ENCODE data around the gene MEGF6. TPM values are rescaled to one million over a fixed set of nuclear protein-coding genes. Genes with fewer than 3 reads are reported as not detected.

The MEGF6 gene
- total RNA-seq, 2 donors from 2014 or later, result 83.0 to 103 TPM

GRCh38 chr1:3499611-3500010 lies 111.7 kb downstream of the MEGF6 start:
- no peaks in the 10 kb centered on the region for H3K27me3 ChIP-seq (ENCODE audit: control insufficient read depth, insufficient read depth, low read length, poor library complexity, severe bottlenecking)
- H3K27ac Mint-ChIP-seq, result no peak overlapping the region
- H3K36me3 Mint-ChIP-seq (ENCODE audit: low read depth), result no peaks in the 10 kb centered on the region
- WGBS, 2 experiments (ENCODE audit: insufficient coverage in 1 of 2, insufficient read length in 1 of 2), result 88 to 95% methylated on average over 13 to 22 of the region's 22 CpGs
- H3K36me3 ChIP-seq (ENCODE audit: control insufficient read depth, insufficient read depth, low read length), result no peaks in the 10 kb centered on the region
- no peak for TF ChIP-seq CTCF (conservative IDR thresholded peaks at IDR 0.05)
- H3K4me3 ChIP-seq (ENCODE audit: low read length), result no peak overlapping the region
- no peaks in the 10 kb centered on the region for H3K4me1 Mint-ChIP-seq
- H3K9me3 Mint-ChIP-seq, result no peaks in the 10 kb centered on the region
- no peaks in the 10 kb centered on the region for H3K9me3 ChIP-seq (ENCODE audit: control insufficient read depth, low read length)
- no peaks in the 10 kb centered on the region for H3K27me3 Mint-ChIP-seq (ENCODE audit: insufficient read depth)
- no peak for DNase-seq
- no peaks in the 10 kb centered on the region for H3K4me1 ChIP-seq (ENCODE audit: control insufficient read depth, insufficient read depth, low read length)
- no peak overlapping the region for H3K4me3 Mint-ChIP-seq
- no peak overlapping the region for H3K9ac ChIP-seq (ENCODE audit: extremely low read depth, low read length, poor library complexity, severe bottlenecking)
- H3K27ac ChIP-seq (ENCODE audit: low read depth, low read length), result no peak overlapping the region

- H3K4me1 Mint-ChIP-seq, result no peaks in the 10 kb centered on the region
- no peaks in the 10 kb centered on the region for H3K36me3 ChIP-seq (ENCODE audit: control insufficient read depth, insufficient read depth, low read length)
- H3K9me3 ChIP-seq (ENCODE audit: control insufficient read depth, low read length), result no peaks in the 10 kb centered on the region
- no peak overlapping the region for H3K9ac ChIP-seq (ENCODE audit: extremely low read depth, low read length, poor library complexity, severe bottlenecking)
- H3K4me3 ChIP-seq (ENCODE audit: low read length), result no peak overlapping the region
- H3K4me3 Mint-ChIP-seq, result no peak overlapping the region
- no peaks in the 10 kb centered on the region for H3K9me3 Mint-ChIP-seq
- 89 to 94% methylated on average over 5 to 8 of the region's 8 CpGs for whole genome bisulfite sequencing, 2 experiments (ENCODE audit: insufficient coverage in 1 of 2, insufficient read length in 1 of 2)
- DNase-seq, result no peak
- H3K27ac ChIP-seq (ENCODE audit: low read depth, low read length), result no peak overlapping the region
- TF ChIP-seq CTCF (conservative IDR thresholded peaks at IDR 0.05), result no peak
- no peaks in the 10 kb centered on the region for H3K27me3 Mint-ChIP-seq (ENCODE audit: insufficient read depth)
- no peaks in the 10 kb centered on the region for H3K4me1 ChIP-seq (ENCODE audit: control insufficient read depth, insufficient read depth, low read length)
- no peak overlapping the region for H3K27ac Mint-ChIP-seq
- H3K36me3 Mint-ChIP-seq (ENCODE audit: low read depth), result no peaks in the 10 kb centered on the region
- H3K27me3 ChIP-seq (ENCODE audit: control insufficient read depth, insufficient read depth, low read length, poor library complexity, severe bottlenecking), result no peaks in the 10 kb centered on the region
Observed at GRCh38 chr1:3498986-3499385, 112.3 kb downstream of the MEGF6 start.

GRCh38 chr1:3498246-3498930 lies 112.9 kb downstream of the MEGF6 start:
- no peaks in the 10 kb centered on the region for H3K4me1 Mint-ChIP-seq
- Histone ChIP-seq H3K27me3 (ENCODE audit: control insufficient read depth, insufficient read depth, low read length, poor library complexity, severe bottlenecking) (no peaks in the 10 kb centered on the region), H3K36me3 (ENCODE audit: control insufficient read depth, insufficient read depth, low read length) (no peaks in the 10 kb centered on the region), H3K4me3 (ENCODE audit: low read length) (no peak overlapping the region), H3K27ac (ENCODE audit: low read depth, low read length) (no peak overlapping the region), H3K4me1 (ENCODE audit: control insufficient read depth, insufficient read depth, low read length) (no peaks in the 10 kb centered on the region), H3K9ac (ENCODE audit: extremely low read depth, low read length, poor library complexity, severe bottlenecking) (no peak overlapping the region), H3K9me3 (ENCODE audit: control insufficient read depth, low read length) (no peaks in the 10 kb centered on the region)
- no peak overlapping the region for H3K27ac Mint-ChIP-seq
- H3K4me3 Mint-ChIP-seq, result no peak overlapping the region
- H3K9me3 Mint-ChIP-seq, result no peaks in the 10 kb centered on the region
- DNase-seq, result no peak
- H3K36me3 Mint-ChIP-seq (ENCODE audit: low read depth), result no peaks in the 10 kb centered on the region
- TF ChIP-seq CTCF (conservative IDR thresholded peaks at IDR 0.05), result no peak
- WGBS, 2 experiments (ENCODE audit: insufficient coverage in 1 of 2, insufficient read length in 1 of 2), result 90 to 92% methylated on average over 15 to 26 of the region's 26 CpGs
- H3K27me3 Mint-ChIP-seq (ENCODE audit: insufficient read depth), result no peaks in the 10 kb centered on the region
